Keratinocyte (primary cell): Measurements from ENCODE around the gene METTL2B. TPM values are rescaled to one million over a fixed set of nuclear protein-coding genes. Genes with fewer than 3 reads are reported as not detected.
A peak's percentile ranks its signal among the peaks of the same experiment; 100 is the strongest.

Experiments used
- DNase-seq: peaks from one replicate; pipeline ENCODE4 v3.0.0-alpha.2; 2011; ENCODE audit warnings: low read depth, missing footprints, low spot score
- FAIRE-seq: peaks from 2 replicates; lab custom pipeline; 2011; peaks lifted over from hg19 to GRCh38; lab: Jason Lieb, UNC
- H2AFZ ChIP-seq: 2 replicates; pipeline ENCODE4 v1.6.0; 2012; ENCODE audit warnings: low read length, control low read depth, inconsistent platforms; ENCODE audit not compliant: control insufficient read depth
- H3K27ac ChIP-seq: 2 replicates; pipeline ENCODE4 v1.5.1; 2011; ENCODE audit warnings: low read length; ENCODE audit not compliant: control insufficient read depth, insufficient read depth
- H3K27me3 ChIP-seq: 3 replicates; pipeline ENCODE4 v1.6.0; 2011; ENCODE audit warnings: low read length; ENCODE audit not compliant: control insufficient read depth, insufficient read depth; ENCODE audit errors: extremely low read depth
- H3K36me3 ChIP-seq, 2 experiments: 2 replicates in 1 of 2; 3 replicates in 1 of 2; pipeline ENCODE4 v1.5.1; 2011; ENCODE audit warnings: low read length in 2 of 2, mild to moderate bottlenecking in 1 of 2; ENCODE audit not compliant: control insufficient read depth in 2 of 2, insufficient read depth in 2 of 2; ENCODE audit errors: extremely low read depth in 1 of 2
- H3K4me1 ChIP-seq: 3 replicates; pipeline ENCODE4 v1.5.1; 2011; ENCODE audit warnings: low read length; ENCODE audit not compliant: control insufficient read depth, insufficient read depth; ENCODE audit errors: extremely low read depth
- H3K4me2 ChIP-seq: 3 replicates; pipeline ENCODE4 v1.6.0; 2011; ENCODE audit warnings: low read depth, low read length; ENCODE audit not compliant: control insufficient read depth, insufficient read depth; ENCODE audit errors: extremely low read depth
- H3K4me3 ChIP-seq, 3 experiments: fragments of 200-600 bp in 1 of 3; sonication (generic) in 1 of 3; 2 replicates in 2 of 3; 3 replicates in 1 of 3; pipeline ENCODE4 v1.5.1; 2011 to 2016; ENCODE audit warnings: low read length in 3 of 3, mild to moderate bottlenecking in 3 of 3, control low read depth in 2 of 3, inconsistent platforms in 1 of 3, low read depth in 1 of 3, mixed read lengths in 1 of 3, mixed run types in 1 of 3, moderate library complexity in 1 of 3; ENCODE audit not compliant: control insufficient read depth in 2 of 3, insufficient read depth in 2 of 3; ENCODE audit errors: extremely low read depth in 1 of 3
- H3K79me2 ChIP-seq: 2 replicates; pipeline ENCODE4 v1.6.0; 2012; ENCODE audit warnings: low read length; ENCODE audit not compliant: control insufficient read depth, insufficient read depth
- H3K9ac ChIP-seq: 3 replicates; pipeline ENCODE4 v1.6.0; 2011; ENCODE audit warnings: low read length; ENCODE audit not compliant: control insufficient read depth, insufficient read depth; ENCODE audit errors: extremely low read depth
- H3K9me1 ChIP-seq: 3 replicates; pipeline ENCODE4 v1.6.0; 2011; ENCODE audit warnings: low read length; ENCODE audit not compliant: control insufficient read depth, insufficient read depth; ENCODE audit errors: extremely low read depth
- H3K9me3 ChIP-seq: 2 replicates; pipeline ENCODE4 v1.5.1; 2012; ENCODE audit warnings: low read depth, low read length; ENCODE audit not compliant: control insufficient read depth
- H4K20me1 ChIP-seq: 3 replicates; pipeline ENCODE4 v1.6.0; 2011; ENCODE audit warnings: low read length; ENCODE audit not compliant: control insufficient read depth, insufficient read depth; ENCODE audit errors: extremely low read depth
- CTCF ChIP-seq, 3 experiments: IDR thresholded peaks in 1 of 3; conservative IDR thresholded peaks in 1 of 3; optimal IDR thresholded peaks in 1 of 3; 2 replicates in 2 of 3; 3 replicates in 1 of 3; pipeline versions ENCODE3 to v1.5.1; 2011; ENCODE audit warnings: low read length in 3 of 3, mild to moderate bottlenecking in 3 of 3, moderate library complexity in 2 of 3, control low read depth in 1 of 3, inconsistent platforms in 1 of 3; ENCODE audit not compliant: insufficient read depth in 2 of 3; ENCODE audit errors: extremely low read depth in 1 of 3
- EZH2 ChIP-seq: IDR thresholded peaks from one replicate; pipeline ENCODE4 v1.6.1; 2012; ENCODE audit warnings: inconsistent platforms, mild to moderate bottlenecking, low read length, moderate library complexity
- dilution Hi-C: fragments of 300-500 bp; cut with MboI; formaldehyde crosslinking; loops from one replicate; pipeline ENCODE4 v1.7.0; 2020; ENCODE audit warnings: low sequenced_read_pairs; ENCODE audit not compliant: extremely low pct_ligation_motif_present
- polyA plus RNA-seq, 5 experiments: library from polyadenylated mRNA; depleted of rRNA in 3 of 5; stranded (reverse) in 3 of 5; stranded (forward) in 1 of 5; unstranded in 1 of 5; fragments of >200 nt; gene quantifications; 1 replicate in 1 of 5; 2 replicates in 3 of 5; 3 replicates in 1 of 5; pipeline versions ENCODE4 v1.2.1 to v1.2.3, GENCODE V29; 2011 to 2012; ENCODE audit warnings: missing spikeins in 2 of 5, low read depth in 1 of 5, low replicate concordance in 1 of 5

The METTL2B gene
- polyA plus RNA-seq, 1 donor (not counting 4 experiments of a cell fraction or from before 2014, with no cell fraction given): 30.7 TPM

- FAIRE-seq: no peak
- no peak overlapping the region for H3K4me2 ChIP-seq
- dilution Hi-C loops: no loop called here
- no peaks in the 10 kb centered on the region for H3K79me2 ChIP-seq
- no peaks in the 10 kb centered on the region for H3K27me3 ChIP-seq
- H3K9me3 ChIP-seq: no peaks in the 10 kb centered on the region
- H2AFZ ChIP-seq: no peak overlapping the region
- no peak overlapping the region for H3K9ac ChIP-seq
- no peaks in the 10 kb centered on the region for H4K20me1 ChIP-seq
- no peaks in the 10 kb centered on the region for H3K9me1 ChIP-seq
- no peak for DNase-seq
- no peaks in the 10 kb centered on the region for H3K36me3 ChIP-seq
- H3K4me3 ChIP-seq: no peak overlapping the region
- no peak for TF ChIP-seq CTCF (optimal IDR thresholded peaks at IDR 0.05 in 1 of 3, IDR thresholded peaks at IDR 0.05 in 1 of 3, conservative IDR thresholded peaks at IDR 0.05 in 1 of 3; ENCODE audit: extremely low read depth in 1 of 3, insufficient read depth in 2 of 3, low read length in 3 of 3)
- TF ChIP-seq EZH2: no peak
- H3K4me1 ChIP-seq: peaks cover 6% of the 10 kb centered on the region
- no peak overlapping the region for H3K27ac ChIP-seq
Observed at GRCh38 chr7:128442356-128442755, 34.2 kb upstream of the METTL2B start.

GRCh38 chr7:128443831-128444600, 32.5 kb upstream of the METTL2B start:
- dilution Hi-C loops: no loop called here
- Histone ChIP-seq H3K27me3 (no peaks in the 10 kb centered on the region), H3K4me3 (no peak overlapping the region), H3K9ac (no peak overlapping the region), H4K20me1 (no peaks in the 10 kb centered on the region), H3K79me2 (no peaks in the 10 kb centered on the region), H3K4me1 (peaks cover 6% of the 10 kb centered on the region), H3K36me3 (no peaks in the 10 kb centered on the region), H3K9me3 (no peaks in the 10 kb centered on the region), H3K27ac (no peak overlapping the region), H3K4me2 (no peak overlapping the region), H2AFZ (peak overlapping the region; percentile 62), H3K9me1 (no peaks in the 10 kb centered on the region)
- FAIRE-seq: peak; percentile 26
- TF ChIP-seq EZH2: no peak
- no peak for TF ChIP-seq CTCF (optimal IDR thresholded peaks at IDR 0.05 in 1 of 3, IDR thresholded peaks at IDR 0.05 in 1 of 3, conservative IDR thresholded peaks at IDR 0.05 in 1 of 3; ENCODE audit: extremely low read depth in 1 of 3, insufficient read depth in 2 of 3, low read length in 3 of 3)
- DNase-seq: no peak
